Testis (tissue), 3 donors: ENCODE measurements around the gene ENPP6. TPM values are rescaled to one million over a fixed set of nuclear protein-coding genes. Genes with fewer than 3 reads are reported as not detected.

Experiments
- DNase-seq: peaks from one replicate; pipeline ENCODE4 v3.0.0-alpha.2; 2019
- H3K27ac ChIP-seq, 2 donors: fragments of 200-600 bp; sonication (generic); one replicate each; pipeline ENCODE4 v1.5.1; 2019
- H3K27me3 ChIP-seq: fragments of 200-600 bp; sonication (generic); one replicate; pipeline ENCODE4 v1.5.1; 2019
- H3K36me3 ChIP-seq: fragments of 200-600 bp; sonication (generic); one replicate; pipeline ENCODE4 v1.5.1; 2017; ENCODE audit warnings: low read depth; ENCODE audit errors: missing control alignments
- H3K4me1 ChIP-seq: fragments of 200-600 bp; sonication (generic); one replicate; pipeline ENCODE4 v1.5.1; 2019
- H3K4me3 ChIP-seq, 2 donors: fragments of 200-600 bp; sonication (generic); one replicate each; pipeline ENCODE4 v1.5.1; 2017 to 2019
- H3K9me3 ChIP-seq: fragments of 200-600 bp; sonication (generic); one replicate; pipeline ENCODE4 v1.5.1; 2017
- CTCF ChIP-seq, 3 experiments: fragments of 450-650 bp in 2 of 3; fragments of 200-600 bp in 1 of 3; sonication (generic) in 1 of 3; IDR thresholded peaks; one replicate each; pipeline ENCODE4 v1.5.1; 2016 to 2019; ENCODE audit warnings: antibody characterized with exemption in 3 of 3, mild to moderate bottlenecking in 2 of 3, moderate library complexity in 1 of 3
- POLR2A ChIP-seq: fragments of 450-650 bp; IDR thresholded peaks from one replicate; pipeline ENCODE4 v1.6.1; 2017; ENCODE audit warnings: antibody characterized with exemption, mild to moderate bottlenecking, moderate library complexity
- WGBS, 2 donors: methylation state at CpG; one replicate each; pipeline ENCODE4 v1.1.5; 2018; 5-methylcytosine and 5-hydroxymethylcytosine counted together
- intact Hi-C: fragments of 100-400 bp; cut with DNase I; formaldehyde crosslinking; loops from one replicate; pipeline ENCODE4 v1.15.1; 2023; ENCODE audit warnings: low total_unique reads
- polyA plus RNA-seq: library from polyadenylated mRNA; stranded (reverse); fragments of 350-450 nt; fragmentation: Illumina TruSeq; extraction: RNeasy Lipid Tissue Mini Kit (QIAGEN cat#74804); gene quantifications from one replicate; pipeline ENCODE4 v1.2.3, GENCODE V29; 2014; ENCODE audit warnings: low read depth, low replicate concordance; ENCODE audit not compliant: insufficient read depth
- total RNA-seq, 2 donors: library from RNA; depleted of rRNA; stranded (reverse); fragments of >200 nt; gene quantifications; one replicate each; pipeline ENCODE4 v1.2.3, GENCODE V29; 2016

Gene ENPP6
- total and polyA plus RNA-seq, 3 donors from 2014 or later, result 2.0 to 4.9 (median 3.5) TPM

- intact Hi-C loops, result no loop called here
- Histone ChIP-seq H3K4me1 (no peaks in the 10 kb centered on the region), H3K4me3 (no peak overlapping the region), H3K9me3 (no peaks in the 10 kb centered on the region), H3K27ac (no peak overlapping the region), H3K36me3 (no peaks in the 10 kb centered on the region), H3K27me3 (no peaks in the 10 kb centered on the region)
- no peak for TF ChIP-seq CTCF (IDR thresholded peaks at IDR 0.05)
- no peak for TF ChIP-seq POLR2A
- WGBS, 2 donors, result 79 to 88% methylated on average over 4 of the region's 4 CpGs
- no peak for DNase-seq
Observed at GRCh38 chr4:184148738-184149637, 68.7 kb downstream of the ENPP6 start.

DNA sequence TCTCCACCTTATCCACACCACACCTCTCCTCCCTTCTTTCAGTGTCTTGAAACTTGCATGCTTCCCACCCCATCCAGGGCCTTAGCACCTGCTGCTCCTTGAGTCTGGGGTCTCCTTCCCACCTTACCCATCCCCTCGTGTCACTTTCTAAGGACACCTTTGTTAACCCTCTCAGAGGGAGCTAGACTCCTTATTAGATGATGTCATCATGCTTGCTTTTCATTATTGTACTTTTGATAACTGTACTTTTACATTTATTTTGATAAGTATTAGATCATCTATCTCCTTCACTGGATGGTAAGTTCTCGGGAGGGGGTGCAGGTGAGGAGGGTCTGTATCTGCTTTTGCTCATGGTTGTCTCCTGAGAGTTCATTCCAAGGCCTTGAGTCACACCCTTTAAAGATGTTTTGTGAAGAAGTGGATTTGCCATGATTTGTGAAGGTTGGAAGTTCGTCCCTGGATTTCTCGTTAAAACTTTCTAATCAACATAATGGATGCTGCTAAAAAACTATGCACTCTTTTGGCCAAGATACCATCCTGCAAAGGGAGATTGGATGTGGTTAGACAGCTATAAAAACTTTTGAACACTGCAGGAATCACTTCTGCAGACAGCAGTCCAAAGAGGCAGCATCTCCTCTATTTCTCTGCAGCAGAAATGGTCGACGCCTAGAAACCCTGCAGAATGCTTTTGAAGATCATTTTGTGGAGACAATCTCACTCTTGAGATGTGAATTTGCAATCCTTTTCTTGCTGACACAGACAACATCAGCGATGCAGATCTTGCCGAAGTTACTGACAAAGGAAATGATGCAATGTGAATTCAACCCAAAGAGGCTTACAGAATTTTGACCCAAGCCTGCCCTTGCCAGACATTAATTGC lies 69.6 kb downstream of the ENPP6 start:
- H3K9me3 ChIP-seq, result no peaks in the 10 kb centered on the region
- no peak overlapping the region for H3K4me3 ChIP-seq
- H3K36me3 ChIP-seq, result no peaks in the 10 kb centered on the region
- intact Hi-C loops, result no loop called here
- 74 to 76% methylated on average over 8 of the region's 8 CpGs for whole genome bisulfite sequencing, 2 donors
- DNase-seq, result no peak
- no peaks in the 10 kb centered on the region for H3K27me3 ChIP-seq
- TF ChIP-seq CTCF (IDR thresholded peaks at IDR 0.05) (no peak), POLR2A (no peak)
- H3K27ac ChIP-seq, result no peak overlapping the region
- no peaks in the 10 kb centered on the region for H3K4me1 ChIP-seq

- intact Hi-C loops, result no loop called here
- TF ChIP-seq POLR2A (no peak), CTCF (IDR thresholded peaks at IDR 0.05) (no peak)
- no peaks in the 10 kb centered on the region for H3K27me3 ChIP-seq
- 83 to 85% methylated on average over 10 of the region's 10 CpGs for WGBS, 2 donors
- no peak overlapping the region for H3K27ac ChIP-seq
- H3K9me3 ChIP-seq, result no peaks in the 10 kb centered on the region
- H3K4me1 ChIP-seq, result no peaks in the 10 kb centered on the region
- H3K36me3 ChIP-seq, result no peaks in the 10 kb centered on the region
- H3K4me3 ChIP-seq, result no peak overlapping the region
- DNase-seq, result no peak
Observed at GRCh38 chr4:184146951-184147350, 70.7 kb downstream of the ENPP6 start.

DNA sequence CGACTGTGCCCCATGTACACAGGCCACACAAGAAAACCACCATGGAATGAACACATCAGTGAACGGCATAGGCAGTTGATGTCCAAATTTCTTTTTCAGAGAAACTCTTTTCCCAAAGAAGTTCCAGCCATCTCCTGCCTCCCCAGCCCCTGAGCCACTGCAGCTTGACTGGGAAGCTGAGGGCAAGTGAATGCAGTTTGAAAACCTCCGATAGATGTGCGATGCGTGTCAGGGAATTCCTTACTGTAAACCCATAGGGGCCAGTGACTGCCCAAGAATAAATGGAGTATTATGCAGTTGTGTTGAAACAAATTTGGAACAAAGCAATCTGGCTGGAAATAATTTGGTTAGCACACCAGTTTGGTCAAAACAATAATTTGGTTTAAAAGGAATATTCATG lies 72.1 kb downstream of the ENPP6 start:
- H3K4me1 ChIP-seq, result no peaks in the 10 kb centered on the region
- TF ChIP-seq CTCF (IDR thresholded peaks at IDR 0.05), result no peak
- no peak for TF ChIP-seq POLR2A
- no peak for DNase-seq
- intact Hi-C loops, result no loop called here
- H3K27me3 ChIP-seq, result no peaks in the 10 kb centered on the region
- 97 to 98% methylated on average over 5 of the region's 5 CpGs for WGBS, 2 donors
- no peak overlapping the region for H3K27ac ChIP-seq
- no peaks in the 10 kb centered on the region for H3K36me3 ChIP-seq
- H3K4me3 ChIP-seq, result no peak overlapping the region
- no peaks in the 10 kb centered on the region for H3K9me3 ChIP-seq
